NB4 (cell line): ENCODE measurements around the gene NHS.

Source experiments
- CTCF ChIP-seq: IDR thresholded peaks from one replicate; pipeline ENCODE4 v1.5.1; 2012; ENCODE audit warnings: low read depth, low read length
- MYC ChIP-seq: IDR thresholded peaks from 2 replicates; pipeline ENCODE4 v1.6.1; 2011; ENCODE audit warnings: low read depth, low read length
- POLR2A ChIP-seq: IDR thresholded peaks from 2 replicates; pipeline ENCODE4 v1.6.1; 2011; ENCODE audit warnings: mild to moderate bottlenecking; ENCODE audit not compliant: insufficient read length; ENCODE audit errors: extremely low read depth

- no peak for TF ChIP-seq CTCF
- TF ChIP-seq MYC: no peak
- no peak for TF ChIP-seq POLR2A
These were observed 302 bp downstream of the NHS start for GRCh38 chrX:17375367-17375636.
